Parathyroid adenoma (tissue), 2 donors: ENCODE measurements around the gene NELL2.

Experiments
- H2AFZ ChIP-seq: fragments of 300-600 bp; sonication (generic); one replicate; pipeline ENCODE4 v1.7.0; 2017; ENCODE audit warnings: antibody characterized with exemption, mild to moderate bottlenecking
- H3K27ac ChIP-seq: fragments of 300-600 bp; sonication (generic); one replicate; pipeline ENCODE4 v1.7.0; 2017
- H3K27me3 ChIP-seq: fragments of 300-600 bp; sonication (generic); one replicate; pipeline ENCODE4 v1.7.0; 2017; ENCODE audit warnings: low read length; ENCODE audit not compliant: control insufficient read depth, insufficient read depth
- H3K36me3 ChIP-seq: fragments of 300-600 bp; sonication (generic); one replicate; pipeline ENCODE4 v1.7.0; 2017; ENCODE audit warnings: low read length; ENCODE audit not compliant: control insufficient read depth, insufficient read depth
- H3K4me1 ChIP-seq: fragments of 300-600 bp; sonication (generic); one replicate; pipeline ENCODE4 v1.7.0; 2017; ENCODE audit warnings: control low read depth
- H3K4me2 ChIP-seq: fragments of 300-600 bp; sonication (generic); one replicate; pipeline ENCODE4 v1.7.0; 2017; ENCODE audit warnings: low read length
- H3K4me3 ChIP-seq: fragments of 300-600 bp; sonication (generic); one replicate; pipeline ENCODE4 v1.7.0; 2017; ENCODE audit warnings: low read depth, low read length
- H3K79me2 ChIP-seq: fragments of 300-600 bp; sonication (generic); one replicate; pipeline ENCODE4 v1.7.0; 2017; ENCODE audit warnings: control low read depth
- H3K9ac ChIP-seq: fragments of 300-600 bp; sonication (generic); one replicate; pipeline ENCODE4 v1.7.0; 2017; ENCODE audit warnings: mild to moderate bottlenecking
- H3K9me3 ChIP-seq: fragments of 300-600 bp; sonication (generic); one replicate; pipeline ENCODE4 v1.7.0; 2017; ENCODE audit warnings: low read length; ENCODE audit not compliant: control insufficient read depth
- CTCF ChIP-seq: fragments of 300-600 bp; sonication (generic); IDR thresholded peaks from one replicate; pipeline ENCODE4 v1.7.0; 2017; ENCODE audit warnings: antibody characterized with exemption, mild to moderate bottlenecking
- donor health status: primary hyperparathyroidism.

Gene NELL2

GRCh38 chr12:44464180-44464579, 411.9 kb downstream of the NELL2 start:
- no peaks in the 10 kb centered on the region for H3K79me2 ChIP-seq
- no peak overlapping the region for H3K4me3 ChIP-seq
- no peaks in the 10 kb centered on the region for H3K9me3 ChIP-seq
- H3K4me2 ChIP-seq: no peak overlapping the region
- H3K4me1 ChIP-seq: no peaks in the 10 kb centered on the region
- H3K27me3 ChIP-seq: no peaks in the 10 kb centered on the region
- TF ChIP-seq CTCF: no peak
- no peaks in the 10 kb centered on the region for H3K36me3 ChIP-seq
- H3K27ac ChIP-seq: no peak overlapping the region
- H2AFZ ChIP-seq: no peak overlapping the region
- H3K9ac ChIP-seq: no peak overlapping the region

GRCh38 chr12:44462729-44463128, 413.4 kb downstream of the NELL2 start:
- Histone ChIP-seq H3K79me2 (no peaks in the 10 kb centered on the region), H3K27me3 (no peaks in the 10 kb centered on the region), H3K4me1 (no peaks in the 10 kb centered on the region), H3K4me3 (no peak overlapping the region), H3K9me3 (no peaks in the 10 kb centered on the region), H3K36me3 (no peaks in the 10 kb centered on the region), H2AFZ (no peak overlapping the region), H3K27ac (no peak overlapping the region), H3K9ac (no peak overlapping the region), H3K4me2 (no peak overlapping the region)
- no peak for TF ChIP-seq CTCF

- H3K4me3 ChIP-seq: no peak overlapping the region
- H3K4me1 ChIP-seq: no peaks in the 10 kb centered on the region
- no peaks in the 10 kb centered on the region for H3K36me3 ChIP-seq
- H3K27me3 ChIP-seq: no peaks in the 10 kb centered on the region
- H3K9ac ChIP-seq: no peak overlapping the region
- H3K79me2 ChIP-seq: no peaks in the 10 kb centered on the region
- H3K27ac ChIP-seq: no peak overlapping the region
- no peaks in the 10 kb centered on the region for H3K9me3 ChIP-seq
- no peak for TF ChIP-seq CTCF
- H2AFZ ChIP-seq: no peak overlapping the region
- H3K4me2 ChIP-seq: no peak overlapping the region
These were observed 415.9 kb downstream of the NELL2 start for GRCh38 chr12:44460261-44460660.

GRCh38 chr12:44459569-44459968, 416.5 kb downstream of the NELL2 start:
- Histone ChIP-seq H2AFZ (no peak overlapping the region), H3K9me3 (no peaks in the 10 kb centered on the region), H3K4me1 (no peaks in the 10 kb centered on the region), H3K4me2 (no peak overlapping the region), H3K27ac (no peak overlapping the region), H3K9ac (no peak overlapping the region), H3K27me3 (no peaks in the 10 kb centered on the region), H3K36me3 (no peaks in the 10 kb centered on the region), H3K79me2 (no peaks in the 10 kb centered on the region), H3K4me3 (no peak overlapping the region)
- TF ChIP-seq CTCF: no peak
